HepG2 (cell line): ENCODE results near the gene CTSA. TPM values are rescaled to one million over a fixed set of nuclear protein-coding genes. Genes with fewer than 3 reads are reported as not detected.

Experiments used
- ARNT2 ChIP-seq: sonication (generic); formaldehyde crosslinking; IDR thresholded peaks from 2 replicates; pipeline ENCODE4 v1.8.0; 2022; ENCODE audit warnings: mild to moderate bottlenecking, low read depth, missing genetic modification reagents, moderate library complexity
- BRCA1 ChIP-seq: sonication (generic); formaldehyde crosslinking; IDR thresholded peaks from 2 replicates; pipeline ENCODE4 v1.4.0; 2020; ENCODE audit warnings: missing genetic modification reagents
- CENPX ChIP-seq: sonication (generic); formaldehyde crosslinking; IDR thresholded peaks from 2 replicates; pipeline ENCODE4 v1.9.0; 2021; ENCODE audit warnings: mild to moderate bottlenecking, missing genetic modification reagents, moderate library complexity
- ELF4 ChIP-seq: sonication (generic); formaldehyde crosslinking; IDR thresholded peaks from 2 replicates; pipeline ENCODE4 v1.5.0; 2020; ENCODE audit warnings: missing genetic modification reagents, mild to moderate bottlenecking, moderate library complexity, borderline replicate concordance
- HDAC1 ChIP-seq: sonication (generic); formaldehyde crosslinking; IDR thresholded peaks from 2 replicates; pipeline ENCODE4 v1.5.1; 2020; ENCODE audit warnings: mild to moderate bottlenecking, missing genetic modification reagents
- HNF4G ChIP-seq, 2 experiments: sonication (generic) in 1 of 2; formaldehyde crosslinking in 1 of 2; IDR thresholded peaks; 2 replicates each; pipeline versions ENCODE4 v1.4.0 to v1.6.1; 2011 to 2020; ENCODE audit warnings: borderline replicate concordance in 2 of 2, low read depth in 2 of 2, mild to moderate bottlenecking in 2 of 2, low read length in 1 of 2, missing genetic modification reagents in 1 of 2, moderate library complexity in 1 of 2
- IRF9 ChIP-seq: sonication (generic); formaldehyde crosslinking; IDR thresholded peaks from 2 replicates; pipeline ENCODE4 v1.8.0; 2022; ENCODE audit warnings: missing genetic modification reagents, mild to moderate bottlenecking, borderline replicate concordance
- LCORL ChIP-seq, 2 experiments: fragments of 450-650 bp in 1 of 2; sonication (generic) in 1 of 2; formaldehyde crosslinking in 1 of 2; IDR thresholded peaks; 2 replicates each; pipeline versions ENCODE4 v1.5.0 to v1.6.1; 2017 to 2020; ENCODE audit warnings: antibody characterized with exemption in 1 of 2, missing genetic modification reagents in 1 of 2
- NCOA1 ChIP-seq: sonication (generic); formaldehyde crosslinking; IDR thresholded peaks from 2 replicates; pipeline ENCODE4 v1.9.0; 2021; ENCODE audit warnings: missing genetic modification reagents
- PBX2 ChIP-seq: IDR thresholded peaks from 2 replicates; pipeline ENCODE4 v1.6.1; 2016; ENCODE audit warnings: control low read depth
- PHF21A ChIP-seq: sonication (generic); formaldehyde crosslinking; IDR thresholded peaks from 2 replicates; pipeline ENCODE4 v1.5.0; 2020; ENCODE audit warnings: mild to moderate bottlenecking, missing genetic modification reagents
- SAP130 ChIP-seq: IDR thresholded peaks from 2 replicates; pipeline ENCODE4 v1.6.1; 2016; ENCODE audit warnings: low read depth
- SUZ12 ChIP-seq: fragments of 150-350 bp; IDR thresholded peaks from 2 replicates; pipeline ENCODE4 v1.6.1; 2014; ENCODE audit warnings: low read depth, low read length
- TBP ChIP-seq: sonication (generic); formaldehyde crosslinking; IDR thresholded peaks from 2 replicates; pipeline ENCODE4 v1.5.0; 2020; ENCODE audit warnings: missing genetic modification reagents
- TOPORS ChIP-seq: sonication (generic); formaldehyde crosslinking; IDR thresholded peaks from 2 replicates; pipeline ENCODE4 v1.8.0; 2023; ENCODE audit warnings: mild to moderate bottlenecking, missing genetic modification reagents
- U2AF1 ChIP-seq: fragments of 200-400 bp; formaldehyde crosslinking; optimal IDR thresholded peaks from 2 replicates; pipeline ENCODE3; 2017; ENCODE audit warnings: mild to moderate bottlenecking, low read depth, low read length
- WIZ ChIP-seq: sonication (generic); formaldehyde crosslinking; IDR thresholded peaks from 2 replicates; pipeline ENCODE4 v1.5.1; 2020; ENCODE audit warnings: mild to moderate bottlenecking, missing genetic modification reagents
- ZFP36L2 ChIP-seq: sonication (generic); formaldehyde crosslinking; IDR thresholded peaks from 2 replicates; pipeline ENCODE4 v1.4.0; 2020; ENCODE audit warnings: missing genetic modification reagents
- ZMYM3 ChIP-seq: sonication (generic); formaldehyde crosslinking; IDR thresholded peaks from 2 replicates; pipeline ENCODE4 v1.5.1; 2020; ENCODE audit warnings: mild to moderate bottlenecking, missing genetic modification reagents
- ZNF121 ChIP-seq: sonication (generic); formaldehyde crosslinking; IDR thresholded peaks from 2 replicates; pipeline ENCODE4 v1.5.0; 2020; ENCODE audit warnings: mild to moderate bottlenecking, missing genetic modification reagents
- ZNF256 ChIP-seq: sonication (generic); formaldehyde crosslinking; conservative IDR thresholded peaks from 2 replicates; pipeline ENCODE4 v1.4.0; 2020; ENCODE audit warnings: missing genetic modification reagents
- ZNF3 ChIP-seq: IDR thresholded peaks from 2 replicates; pipeline ENCODE4 v1.7.0; 2017; ENCODE audit warnings: inconsistent platforms
- ZNF317 ChIP-seq: sonication (generic); formaldehyde crosslinking; IDR thresholded peaks from 2 replicates; pipeline ENCODE4 v1.5.0; 2020; ENCODE audit warnings: mild to moderate bottlenecking, missing genetic modification reagents
- ZNF331 ChIP-seq: sonication (generic); formaldehyde crosslinking; IDR thresholded peaks from 2 replicates; pipeline ENCODE4 v1.4.0; 2020; ENCODE audit warnings: missing genetic modification reagents
- ZNF414 ChIP-seq: sonication (generic); formaldehyde crosslinking; IDR thresholded peaks from 2 replicates; pipeline ENCODE4 v1.5.0; 2020; ENCODE audit warnings: missing genetic modification reagents
- ZNF607 ChIP-seq: sonication (generic); formaldehyde crosslinking; IDR thresholded peaks from 2 replicates; pipeline ENCODE4 v1.5.1; 2020; ENCODE audit warnings: missing genetic modification reagents, mild to moderate bottlenecking, borderline replicate concordance
- ZNF7 ChIP-seq: IDR thresholded peaks from 2 replicates; pipeline ENCODE4 v1.6.1; 2016; ENCODE audit warnings: missing biosample characterization, missing genetic modification reagents
- ZNF75D ChIP-seq: sonication (generic); formaldehyde crosslinking; IDR thresholded peaks from 2 replicates; pipeline ENCODE4 v1.8.1; 2023; ENCODE audit warnings: missing genetic modification reagents, mild to moderate bottlenecking, borderline replicate concordance
- ZNF83 ChIP-seq: sonication (generic); formaldehyde crosslinking; IDR thresholded peaks from 2 replicates; pipeline ENCODE4 v1.4.0; 2020; ENCODE audit warnings: missing genetic modification reagents, mild to moderate bottlenecking, borderline replicate concordance
- polyA plus RNA-seq, 8 experiments: library from polyadenylated mRNA; depleted of rRNA in 3 of 8; stranded (reverse) in 7 of 8; unstranded in 1 of 8; fragments of >200 nt; fragmentation: Illumina TruSeq in 4 of 8; extraction: Trizol in 4 of 8; gene quantifications; 2 replicates each; pipeline versions ENCODE4 v1.2.1 to v1.2.3, GENCODE V29; 2011 to 2016; ENCODE audit warnings: low read depth in 4 of 8, missing spikeins in 1 of 8, mixed read lengths in 1 of 8; ENCODE audit not compliant: insufficient read depth in 1 of 8
- total RNA-seq, 5 experiments: library from RNA; depleted of rRNA; stranded (reverse); fragments of >200 nt; fragmentation: Illumina TruSeq; extraction: Trizol; gene quantifications; 2 replicates each; pipeline ENCODE4 v1.2.3, GENCODE V29; 2016; ENCODE audit warnings: low read depth in 1 of 5

Gene CTSA
- total and polyA plus RNA-seq, 2 of the 13 experiments (the other 11 are each of a cell fraction or from before 2014, with no cell fraction given) = 202 to 231 TPM

GRCh38 chr20:45861221-45862075 lies 29.7 kb upstream of the CTSA start (continued):
- TF ChIP-seq LCORL (IDR thresholded peaks at IDR 0.05) (no peak), LCORL (CRISPR knock-in tag; IDR thresholded peaks at IDR 0.05) (0 out of 2 replicates have a peak, but pooled peaks have one; percentile 9), IRF9 (CRISPR knock-in tag) (no peak; the same call in 1 of the 2 replicates), BRCA1 (CRISPR knock-in tag) (no peak), NCOA1 (CRISPR knock-in tag) (0 out of 2 replicates have a peak, but pooled peaks have one; percentile 8), ZNF121 (CRISPR knock-in tag) (peak; percentile 99), ZMYM3 (CRISPR knock-in tag) (peak; percentile 73; the same call in 1 of the 2 replicates), U2AF1 (no peak), ZNF3 (peak; percentile 59; the same call in 1 of the 2 replicates), SUZ12 (no peak), TBP (CRISPR knock-in tag) (no peak), HDAC1 (CRISPR knock-in tag) (peak; percentile 55; the same call in 1 of the 2 replicates), ARNT2 (CRISPR knock-in tag) (peak; percentile 39; the same call in 1 of the 2 replicates), ELF4 (0 out of 2 replicates have a peak, but pooled peaks have one; percentile 36), ZNF7 (CRISPR knock-in tag) (no peak), WIZ (CRISPR knock-in tag) (peak; percentile 36; the same call in 1 of the 2 replicates), PBX2 (CRISPR knock-in tag) (no peak), ZNF331 (CRISPR knock-in tag) (0 out of 2 replicates have a peak, but pooled peaks have one; percentile 17), ZNF317 (CRISPR knock-in tag) (no peak), PHF21A (CRISPR knock-in tag) (peak; percentile 58; the same call in 1 of the 2 replicates), CENPX (CRISPR knock-in tag) (no peak), SAP130 (CRISPR knock-in tag) (0 out of 2 replicates have a peak, but pooled peaks have one; percentile 35), ZNF256 (no peak), HNF4G (IDR thresholded peaks at IDR 0.05; ENCODE audit: borderline replicate concordance, low read depth, low read length) (peak; percentile 39; the same call in 1 of the 2 replicates), HNF4G (CRISPR knock-in tag; IDR thresholded peaks at IDR 0.05; ENCODE audit: borderline replicate concordance, low read depth) (no peak), ZFP36L2 (CRISPR knock-in tag) (no peak), ZNF414 (CRISPR knock-in tag) (no peak), ZNF75D (no peak), ZNF83 (CRISPR knock-in tag) (no peak), TOPORS (CRISPR knock-in tag) (no peak), ZNF607 (CRISPR knock-in tag) (peak; percentile 52; the same call in 1 of the 2 replicates)
